Gastrocnemius medialis (tissue), 4 donors: ENCODE measurements around the gene TFB1M.

Experiments used
- CTCF ChIP-seq, 5 experiments: fragments of 450-650 bp in 3 of 5; fragments of 200-600 bp in 2 of 5; sonication (generic) in 2 of 5; IDR thresholded peaks in 4 of 5; conservative IDR thresholded peaks in 1 of 5; 1 replicate in 4 of 5; 2 replicates in 1 of 5; pipeline ENCODE4 v1.5.1; 2016 to 2019; ENCODE audit warnings: antibody characterized with exemption in 5 of 5, mild to moderate bottlenecking in 3 of 5, moderate library complexity in 3 of 5
- POLR2A ChIP-seq, 2 donors: fragments of 450-650 bp; IDR thresholded peaks; one replicate each; pipeline ENCODE4 v1.6.1; 2017; ENCODE audit warnings: antibody characterized with exemption in 2 of 2, mild to moderate bottlenecking in 2 of 2, moderate library complexity in 2 of 2

GRCh38 chr6:155328539-155329459, 14.5 kb upstream of the TFB1M start:
- TF ChIP-seq CTCF (IDR thresholded peaks at IDR 0.05 in 4 of 5, conservative IDR thresholded peaks at IDR 0.05 in 1 of 5): no peak
- no peak for TF ChIP-seq POLR2A (IDR thresholded peaks at IDR 0.05)
